Vagina (tissue), 2 donors: ENCODE data around the gene NPIPA2.
"Not testable (repeated sequence)": the region's sequence is repeated elsewhere in the genome, so short reads cannot be mapped to it uniquely, and the experiment has no call there.

Experiments
- CTCF ChIP-seq, 3 experiments: fragments of 450-650 bp in 2 of 3; fragments of 200-600 bp in 1 of 3; sonication (generic) in 1 of 3; IDR thresholded peaks; one replicate each; pipeline ENCODE4 v1.5.1; 2017 to 2019; ENCODE audit warnings: antibody characterized with exemption in 3 of 3, mild to moderate bottlenecking in 2 of 3, moderate library complexity in 2 of 3
- POLR2A ChIP-seq, 2 donors: fragments of 450-650 bp; IDR thresholded peaks; one replicate each; pipeline ENCODE4 v1.6.1; 2017; ENCODE audit warnings: antibody characterized with exemption in 2 of 2, mild to moderate bottlenecking in 2 of 2, moderate library complexity in 2 of 2
- POLR2AphosphoS5 ChIP-seq, 2 donors: sonication (generic); formaldehyde crosslinking; IDR thresholded peaks; one replicate each; pipeline ENCODE4 v1.9.0; 2017; ENCODE audit warnings: antibody characterized with exemption in 2 of 2, mild to moderate bottlenecking in 2 of 2, low read depth in 1 of 2; ENCODE audit not compliant: insufficient read depth in 1 of 2

GRCh38 chr16:14803577-14803976, 61.2 kb downstream of the NPIPA2 start:
- not testable (repeated sequence) for TF ChIP-seq CTCF (IDR thresholded peaks at IDR 0.05); POLR2A (IDR thresholded peaks at IDR 0.05); POLR2AphosphoS5 (IDR thresholded peaks at IDR 0.05; ENCODE audit: insufficient read depth in 1 of 2, low read depth in 1 of 2)
